H1 (cell line): ENCODE results near the gene ARHGAP27. TPM values are rescaled to one million over a fixed set of nuclear protein-coding genes. Genes with fewer than 3 reads are reported as not detected.

Experiments
- CTCF ChIA-PET: fragments of 300-600 bp; sonication (Branson Sonifier 250); formaldehyde crosslinking; loops from one replicate; lab custom pipeline; 2021; ENCODE audit not compliant: partially characterized antibody; lab: Charles Lee
- POLR2A ChIA-PET: fragments of 300-600 bp; sonication (Branson Sonifier 250); formaldehyde crosslinking; loops from one replicate; lab custom pipeline; 2021; ENCODE audit warnings: inconsistent platforms; ENCODE audit not compliant: partially characterized antibody; lab: Charles Lee
- DNase-seq, 2 experiments: peaks; one replicate each; pipeline versions ENCODE4 v3.0.0 to v3.0.0-alpha.2; 2010 to 2022; ENCODE audit warnings: low spot score in 2 of 2, low read depth in 1 of 2, mixed read lengths in 1 of 2
- FAIRE-seq: peaks from 2 replicates; lab custom pipeline; 2011; peaks lifted over from hg19 to GRCh38; lab: Jason Lieb, UNC
- H2AFZ ChIP-seq: 2 replicates; pipeline ENCODE4 v1.8.1; 2012; ENCODE audit warnings: low read length, inconsistent platforms
- H2AK5ac ChIP-seq: 2 replicates; pipeline ENCODE4 v1.6.1; 2013; ENCODE audit warnings: low read depth, low read length
- H2BK120ac ChIP-seq: replicated peaks from 2 replicates; pipeline ENCODE3; 2013; ENCODE audit warnings: low read depth, low read length, inconsistent platforms
- H2BK12ac ChIP-seq: 2 replicates; pipeline ENCODE4 v1.6.1; 2013; ENCODE audit warnings: low read depth, low read length
- H2BK15ac ChIP-seq: 2 replicates; pipeline ENCODE4 v1.6.1; 2013; ENCODE audit warnings: low read length
- H2BK20ac ChIP-seq: 2 replicates; pipeline ENCODE4 v1.6.1; 2013; ENCODE audit warnings: low read length
- H2BK5ac ChIP-seq: 2 replicates; pipeline ENCODE4 v1.6.1; 2013; ENCODE audit warnings: low read depth, low read length
- H3K14ac ChIP-seq: 2 replicates; pipeline ENCODE4 v1.6.1; 2013; ENCODE audit warnings: inconsistent platforms; ENCODE audit not compliant: insufficient read length
- H3K18ac ChIP-seq: 2 replicates; pipeline ENCODE4 v1.6.1; 2013; ENCODE audit warnings: low read length; ENCODE audit errors: extremely low read depth
- H3K23ac ChIP-seq: 2 replicates; pipeline ENCODE4 v1.6.1; 2013; ENCODE audit warnings: inconsistent platforms; ENCODE audit not compliant: insufficient read length
- H3K23me2 ChIP-seq: 2 replicates; pipeline ENCODE4 v1.6.1; 2013; ENCODE audit warnings: low read depth, low read length
- H3K27ac ChIP-seq: 2 replicates; pipeline ENCODE4 v1.6.1; 2011; ENCODE audit warnings: low read depth, low read length, inconsistent platforms
- H3K27me3 ChIP-seq, 4 experiments: replicated peaks in 1 of 4; 1 replicate in 1 of 4; 2 replicates in 3 of 4; pipeline versions ENCODE4 v1.6.1 to v1.8.1; 2011 to 2013; ENCODE audit warnings: low read length in 3 of 4, mild to moderate bottlenecking in 3 of 4, inconsistent platforms in 2 of 4, mixed read lengths in 2 of 4, moderate library complexity in 1 of 4; ENCODE audit not compliant: control insufficient read depth in 3 of 4, insufficient read depth in 3 of 4; ENCODE audit errors: extremely low read depth in 1 of 4
- H3K36me3 ChIP-seq, 4 experiments: 2 replicates each; pipeline versions ENCODE4 v1.6.1 to v1.8.1; 2011 to 2013; ENCODE audit warnings: mild to moderate bottlenecking in 4 of 4, low read length in 3 of 4, moderate library complexity in 2 of 4, control low read depth in 1 of 4, inconsistent platforms in 1 of 4; ENCODE audit not compliant: insufficient read depth in 4 of 4, control insufficient read depth in 2 of 4
- H3K4ac ChIP-seq: replicated peaks from 2 replicates; pipeline ENCODE3; 2013; ENCODE audit warnings: low read length, low read depth, mixed read lengths, inconsistent platforms; ENCODE audit not compliant: insufficient read length
- H3K4me1 ChIP-seq, 4 experiments: replicated peaks in 1 of 4; 1 replicate in 1 of 4; 2 replicates in 3 of 4; pipeline versions ENCODE4 v1.6.1 to v1.8.1; 2011 to 2013; ENCODE audit warnings: low read length in 3 of 4, inconsistent platforms in 2 of 4, mixed read lengths in 1 of 4; ENCODE audit not compliant: insufficient read depth in 4 of 4, control insufficient read depth in 3 of 4
- H3K4me2 ChIP-seq, 2 experiments: 2 replicates each; pipeline versions ENCODE4 v1.6.1 to v1.8.1; 2011 to 2013; ENCODE audit warnings: low read depth in 2 of 2, low read length in 2 of 2, control low read depth in 1 of 2, inconsistent platforms in 1 of 2, mild to moderate bottlenecking in 1 of 2; ENCODE audit not compliant: insufficient read depth in 1 of 2
- H3K4me3 ChIP-seq, 4 experiments: fragments of 200-600, 300-600 bp in 1 of 4; sonication (generic), shearing (Covaris generic), sonication (Bioruptor Twin) in 1 of 4; 2 replicates each; pipeline versions ENCODE4 v1.5.1 to v1.8.1; 2011 to 2016; ENCODE audit warnings: low read length in 4 of 4, low read depth in 3 of 4, control low read depth in 2 of 4, inconsistent platforms in 2 of 4, mild to moderate bottlenecking in 2 of 4, mixed read lengths in 1 of 4, moderate library complexity in 1 of 4; ENCODE audit not compliant: insufficient read depth in 2 of 4; ENCODE audit errors: extremely low read depth in 1 of 4
- H3K56ac ChIP-seq: replicated peaks from 2 replicates; pipeline ENCODE3; 2013; ENCODE audit warnings: low read depth, mild to moderate bottlenecking, mixed read lengths, low read length, inconsistent platforms; ENCODE audit not compliant: insufficient read length
- H3K79me1 ChIP-seq: 2 replicates; pipeline ENCODE4 v1.6.1; 2013; ENCODE audit warnings: low read depth, low read length, control low read depth
- H3K79me2 ChIP-seq, 2 experiments: 2 replicates each; pipeline versions ENCODE4 v1.6.1 to v1.8.1; 2012 to 2013; ENCODE audit warnings: low read length in 2 of 2, mild to moderate bottlenecking in 2 of 2, inconsistent platforms in 1 of 2; ENCODE audit not compliant: insufficient read depth in 2 of 2, control insufficient read depth in 1 of 2
- H3K9ac ChIP-seq, 4 experiments: replicated peaks in 1 of 4; 1 replicate in 1 of 4; 2 replicates in 3 of 4; pipeline versions ENCODE4 v1.6.1 to v1.8.1; 2011 to 2013; ENCODE audit warnings: low read depth in 3 of 4, low read length in 3 of 4, control low read depth in 2 of 4, mild to moderate bottlenecking in 2 of 4, moderate library complexity in 2 of 4, inconsistent platforms in 1 of 4; ENCODE audit errors: extremely low read depth in 1 of 4
- H3K9me3 ChIP-seq, 2 experiments: 2 replicates each; pipeline versions ENCODE4 v1.6.1 to v1.8.1; 2012 to 2013; ENCODE audit warnings: mild to moderate bottlenecking in 2 of 2, moderate library complexity in 2 of 2, control low read depth in 1 of 2, inconsistent platforms in 1 of 2, low read depth in 1 of 2, low read length in 1 of 2, mixed read lengths in 1 of 2; ENCODE audit not compliant: insufficient read depth in 2 of 2
- H4K20me1 ChIP-seq, 2 experiments: replicated peaks in 1 of 2; 2 replicates each; pipeline versions ENCODE3 to v1.8.1; 2011 to 2013; ENCODE audit warnings: inconsistent platforms in 2 of 2, low read length in 2 of 2, mild to moderate bottlenecking in 1 of 2; ENCODE audit not compliant: insufficient read depth in 2 of 2, control insufficient read depth in 1 of 2
- H4K5ac ChIP-seq: 2 replicates; pipeline ENCODE4 v1.6.1; 2013; ENCODE audit warnings: low read length, low read depth, mixed read lengths, inconsistent platforms; ENCODE audit not compliant: insufficient read length
- H4K8ac ChIP-seq: 2 replicates; pipeline ENCODE4 v1.8.0; 2013; ENCODE audit warnings: mild to moderate bottlenecking, moderate library complexity, low read length, inconsistent platforms; ENCODE audit not compliant: insufficient read depth; ENCODE audit errors: extremely low read depth
- H4K91ac ChIP-seq: replicated peaks from 2 replicates; pipeline ENCODE3; 2013; ENCODE audit warnings: low read length, mixed read lengths, inconsistent platforms; ENCODE audit not compliant: insufficient read length
- WGBS, 2 experiments: shearing (Covaris generic) in 1 of 2; methylation state at CpG; one replicate each; pipeline versions ENCODE4 v1.1.6 to v1.1.7; 2013 to 2015; ENCODE audit warnings: low lambda C conversion rate in 2 of 2, mixed read lengths in 2 of 2, inconsistent platforms in 1 of 2, low coverage in 1 of 2, missing lambda C conversion rate in 1 of 2; ENCODE audit not compliant: insufficient replicate concordance in 2 of 2, insufficient coverage in 1 of 2, insufficient read length in 1 of 2; ENCODE audit errors: extremely low coverage in 1 of 2, missing lambda C conversion rate in 1 of 2; 5-methylcytosine and 5-hydroxymethylcytosine counted together
- polyA plus RNA-seq, 7 experiments: library from polyadenylated mRNA; depleted of rRNA in 3 of 7; stranded (reverse) in 5 of 7; unstranded in 2 of 7; fragments of >200 nt in 5 of 7; fragments of 200-250 nt in 2 of 7; gene quantifications; 1 replicate in 5 of 7; 2 replicates in 1 of 7; 4 replicates in 1 of 7; pipeline versions ENCODE4 v1.2.1 to v1.2.3, GENCODE V29; 2011 to 2013; ENCODE audit warnings: missing spikeins in 2 of 7, mixed read lengths in 2 of 7
- total RNA-seq: library from RNA; stranded (reverse); fragmentation: NEBNext Ultra II Directional; extraction: Animal tissue kit (Norgen Biotek cat#: 25700); gene quantifications from 2 replicates; pipeline ENCODE4 v1.2.1, GENCODE V29; 2021

ARHGAP27 gene
- total and polyA plus RNA-seq, 2 of the 8 experiments (the other 6 are each of a cell fraction or from before 2014, with no cell fraction given), result 11.6 to 13.1 TPM

GRCh38 chr17:45369421-45369820 is 63.2 kb downstream of the ARHGAP27 start:
- no peak for DNase-seq
- Histone ChIP-seq H3K9me3 (no peaks in the 10 kb centered on the region), H4K5ac (no peak overlapping the region), H2BK120ac (no peak overlapping the region), H2BK15ac (no peak overlapping the region), H2AK5ac (no peak overlapping the region), H3K36me3 (no peaks in the 10 kb centered on the region), H4K8ac (no peak overlapping the region), H2BK20ac (no peak overlapping the region), H3K23ac (no peak overlapping the region), H3K18ac (no peak overlapping the region), H3K79me2 (no peaks in the 10 kb centered on the region), H3K4me3 (no peak overlapping the region), H3K23me2 (no peaks in the 10 kb centered on the region), H3K27ac (no peak overlapping the region), H2BK5ac (no peak overlapping the region), H3K56ac (no peak overlapping the region), H2AFZ (no peak overlapping the region), H3K9ac (no peak overlapping the region), H3K27me3 (no peaks in the 10 kb centered on the region; a peak in 1 of 7 replicates), H3K4me1 (peaks cover 8 to 30% (median 18%) of the 10 kb centered on the region in 4 experiments), H3K79me1 (no peaks in the 10 kb centered on the region), H3K4ac (no peak overlapping the region), H3K4me2 (no peak overlapping the region), H3K14ac (no peak overlapping the region), H2BK12ac (no peak overlapping the region), H4K91ac (no peak overlapping the region), H4K20me1 (no peaks in the 10 kb centered on the region)
- no peak for FAIRE-seq
- ChIA-PET POLR2A (interaction anchor here (0.6 to 1.6 kb wide), 5 partner anchors 25 to 1597 kb away, joined by 3 to 4 read pairs (median 4); partner anchors contain the start of gene HEXIM1), CTCF (interaction anchor here (0.6 to 2.9 kb wide), 15 partner anchors 11 to 453 kb away, joined by 3 to 10 read pairs (median 3); partner anchors contain the start of gene ACBD4)
- WGBS, 2 experiments, result 80% methylated on average over 1 of the region's 1 CpG; no CpG with 5 or more reads in 1 of the 2 experiments
